DND-41 (cell line): ENCODE data around the gene HIBADH.

Experiments used
- ATAC-seq: fragments of 200-7000 bp; cut with Tn5 transposase; 3 replicates; pipeline ENCODE4 v1.9.1; 2021; ENCODE audit warnings: low read depth; ENCODE audit not compliant: insufficient read depth
- DNase-seq: peaks from one replicate; pipeline ENCODE4 v3.0.0-alpha.2; 2020
- H2AFZ ChIP-seq: 2 replicates; pipeline ENCODE4 v1.6.0; 2012; ENCODE audit warnings: low read depth, low read length
- H3K27ac ChIP-seq: 2 replicates; pipeline ENCODE4 v1.5.1; 2012; ENCODE audit warnings: low read length, inconsistent platforms
- H3K27me3 ChIP-seq: fragments of 200-600 bp; sonication (generic); 2 replicates; pipeline ENCODE4 v1.6.0; 2012; ENCODE audit warnings: low read length, mild to moderate bottlenecking, inconsistent platforms; ENCODE audit not compliant: insufficient read depth, poor library complexity
- H3K36me3 ChIP-seq: 2 replicates; pipeline ENCODE4 v1.5.1; 2012; ENCODE audit warnings: low read length, inconsistent platforms; ENCODE audit not compliant: insufficient read depth
- H3K4me1 ChIP-seq: 2 replicates; pipeline ENCODE4 v1.5.1; 2012; ENCODE audit warnings: mild to moderate bottlenecking, low read length; ENCODE audit not compliant: insufficient read depth
- H3K4me2 ChIP-seq: 2 replicates; pipeline ENCODE4 v1.6.0; 2012; ENCODE audit warnings: mild to moderate bottlenecking, moderate library complexity, low read length, inconsistent platforms; ENCODE audit not compliant: insufficient read depth
- H3K4me3 ChIP-seq, 2 experiments: fragments of 200-600 bp in 1 of 2; shearing (Covaris generic) in 1 of 2; 2 replicates each; pipeline ENCODE4 v1.5.1; 2012 to 2016; ENCODE audit warnings: inconsistent platforms in 2 of 2, low read length in 2 of 2, mild to moderate bottlenecking in 2 of 2, low read depth in 1 of 2, moderate library complexity in 1 of 2
- H3K79me2 ChIP-seq: 2 replicates; pipeline ENCODE4 v1.6.0; 2012; ENCODE audit warnings: low read length, inconsistent platforms; ENCODE audit not compliant: insufficient read depth
- H3K9ac ChIP-seq: 2 replicates; pipeline ENCODE4 v1.6.0; 2012; ENCODE audit warnings: low read depth, mild to moderate bottlenecking, inconsistent platforms, low read length, moderate library complexity
- H3K9me3 ChIP-seq: 2 replicates; pipeline ENCODE4 v1.5.1; 2012; ENCODE audit warnings: low read length, moderate library complexity, mild to moderate bottlenecking, inconsistent platforms; ENCODE audit not compliant: insufficient read depth, severe bottlenecking
- H4K20me1 ChIP-seq: 2 replicates; pipeline ENCODE4 v1.6.0; 2012; ENCODE audit warnings: low read length; ENCODE audit not compliant: insufficient read depth
- CTCF ChIP-seq: IDR thresholded peaks from 2 replicates; pipeline ENCODE4 v1.5.1; 2012; ENCODE audit warnings: borderline replicate concordance, low read length, moderate library complexity, mild to moderate bottlenecking; ENCODE audit not compliant: poor library complexity, severe bottlenecking; ENCODE audit errors: extremely low read depth
- EZH2 ChIP-seq: IDR thresholded peaks from 3 replicates; pipeline ENCODE4 v1.6.1; 2012; ENCODE audit warnings: borderline replicate concordance, low read depth, mild to moderate bottlenecking, moderate library complexity, low read length, inconsistent platforms; ENCODE audit not compliant: severe bottlenecking

The HIBADH gene

GRCh38 chr7:27608776-27609495 is 53.7 kb downstream of the HIBADH start:
- ATAC-seq = no peak
- Histone ChIP-seq H3K27me3 (no peaks in the 10 kb centered on the region), H3K4me3 (no peak overlapping the region), H3K9me3 (no peaks in the 10 kb centered on the region), H3K4me1 (no peaks in the 10 kb centered on the region), H3K9ac (no peak overlapping the region), H3K36me3 (no peaks in the 10 kb centered on the region), H3K79me2 (no peaks in the 10 kb centered on the region), H2AFZ (no peak overlapping the region), H3K4me2 (no peak overlapping the region), H3K27ac (no peak overlapping the region), H4K20me1 (no peaks in the 10 kb centered on the region)
- TF ChIP-seq CTCF (no peak), EZH2 (no peak)
- no peak for DNase-seq

GRCh38 chr7:27607210-27607606 is 55.5 kb downstream of the HIBADH start:
- no peak overlapping the region for H3K9ac ChIP-seq
- no peaks in the 10 kb centered on the region for H3K4me1 ChIP-seq
- H3K9me3 ChIP-seq = no peaks in the 10 kb centered on the region
- no peaks in the 10 kb centered on the region for H4K20me1 ChIP-seq
- no peak overlapping the region for H2AFZ ChIP-seq
- H3K4me3 ChIP-seq = no peak overlapping the region
- H3K27me3 ChIP-seq = no peaks in the 10 kb centered on the region
- H3K4me2 ChIP-seq = no peak overlapping the region
- H3K27ac ChIP-seq = no peak overlapping the region
- ATAC-seq (no peak), DNase-seq (no peak)
- H3K79me2 ChIP-seq = no peaks in the 10 kb centered on the region
- TF ChIP-seq EZH2 = no peak
- no peak for TF ChIP-seq CTCF
- no peaks in the 10 kb centered on the region for H3K36me3 ChIP-seq

- DNase-seq = no peak
- Histone ChIP-seq H3K4me1 (no peaks in the 10 kb centered on the region), H3K27me3 (no peaks in the 10 kb centered on the region)
Observed at GRCh38 chr7:27606270-27607209, 56.1 kb downstream of the HIBADH start.

More at GRCh38 chr7:27606270-27607209, 56.1 kb downstream of the HIBADH start:
- ATAC-seq = no peak
- Histone ChIP-seq H3K79me2 (no peaks in the 10 kb centered on the region), H4K20me1 (no peaks in the 10 kb centered on the region), H3K4me2 (no peak overlapping the region), H3K9ac (no peak overlapping the region), H3K27ac (no peak overlapping the region), H3K4me3 (no peak overlapping the region), H3K9me3 (no peaks in the 10 kb centered on the region), H3K36me3 (no peaks in the 10 kb centered on the region), H2AFZ (no peak overlapping the region)
- TF ChIP-seq EZH2 (no peak), CTCF (no peak)
